Measurements from ENCODE around the gene NOCT.

DNA sequence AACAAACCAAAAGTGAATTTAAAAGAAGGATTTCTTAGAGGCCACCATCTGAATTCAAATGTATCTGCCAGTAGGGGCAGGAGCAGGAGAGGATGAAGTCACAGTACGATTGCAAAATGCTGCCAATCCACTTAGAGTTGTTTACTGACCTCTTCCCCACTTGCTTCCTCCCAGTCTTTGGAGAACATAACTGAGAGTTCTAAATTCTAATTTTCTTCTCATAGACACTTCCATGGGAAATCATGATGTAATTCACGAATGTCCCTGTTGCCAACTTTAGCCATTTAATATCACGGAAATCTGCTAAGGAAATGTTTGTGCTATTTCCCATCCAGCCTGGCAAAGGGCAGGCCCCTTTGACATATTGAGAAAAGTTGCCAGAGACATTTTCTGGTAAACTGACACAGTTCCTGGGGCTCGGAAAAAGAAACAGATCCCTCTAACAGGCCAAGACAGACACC lies 33.6 kb upstream of the NOCT start:
- TF ChIP-seq, protein P1, sequence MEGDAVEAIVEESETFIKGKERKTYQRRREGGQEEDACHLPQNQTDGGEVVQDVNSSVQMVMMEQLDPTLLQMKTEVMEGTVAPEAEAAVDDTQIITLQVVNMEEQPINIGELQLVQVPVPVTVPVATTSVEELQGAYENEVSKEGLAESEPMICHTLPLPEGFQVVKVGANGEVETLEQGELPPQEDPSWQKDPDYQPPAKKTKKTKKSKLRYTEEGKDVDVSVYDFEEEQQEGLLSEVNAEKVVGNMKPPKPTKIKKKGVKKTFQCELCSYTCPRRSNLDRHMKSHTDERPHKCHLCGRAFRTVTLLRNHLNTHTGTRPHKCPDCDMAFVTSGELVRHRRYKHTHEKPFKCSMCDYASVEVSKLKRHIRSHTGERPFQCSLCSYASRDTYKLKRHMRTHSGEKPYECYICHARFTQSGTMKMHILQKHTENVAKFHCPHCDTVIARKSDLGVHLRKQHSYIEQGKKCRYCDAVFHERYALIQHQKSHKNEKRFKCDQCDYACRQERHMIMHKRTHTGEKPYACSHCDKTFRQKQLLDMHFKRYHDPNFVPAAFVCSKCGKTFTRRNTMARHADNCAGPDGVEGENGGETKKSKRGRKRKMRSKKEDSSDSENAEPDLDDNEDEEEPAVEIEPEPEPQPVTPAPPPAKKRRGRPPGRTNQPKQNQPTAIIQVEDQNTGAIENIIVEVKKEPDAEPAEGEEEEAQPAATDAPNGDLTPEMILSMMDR (IDR thresholded peaks at IDR 0.05; ENCODE audit: borderline replicate concordance, extremely low read depth, low read length, poor library complexity, severe bottlenecking) = no peak
- TF ChIP-seq EZH2 (IDR thresholded peaks at IDR 0.05; ENCODE audit: borderline replicate concordance, low read depth, low read length, severe bottlenecking) = no peak

Data from DND-41 (cell line).